NCI-H2107 treated with DMSO at 0.1 percent for 48 hours (cell line): ENCODE measurements around the gene OBI1.
A peak's percentile ranks its signal among the peaks of the same experiment; 100 is the strongest.

ENCODE experiments used
- DNase-seq: peaks from one replicate; lab custom pipeline; 2025; ENCODE audit not compliant: unreplicated experiment; lab: John Stamatoyannopoulos, UW

The OBI1 gene

GRCh38 chr13:78604782-78605611 lies 54.0 kb downstream of the OBI1 start:
- peak; percentile 41 for DNase-seq

GRCh38 chr13:78603240-78603957 lies 55.6 kb downstream of the OBI1 start, which contains the start of gene POU4F1:
POU4F1 (minus strand) TSS chr13:78603552; CDS start chr13:78603326, 226 bp downstream.
- DNase-seq, result peak; percentile 26

GRCh38 chr13:78602561-78603239 lies 56.3 kb downstream of the OBI1 start:
- peak; percentile 16 for DNase-seq

GRCh38 chr13:78601874-78602560 lies 56.9 kb downstream of the OBI1 start:
- no peak for DNase-seq

DNA sequence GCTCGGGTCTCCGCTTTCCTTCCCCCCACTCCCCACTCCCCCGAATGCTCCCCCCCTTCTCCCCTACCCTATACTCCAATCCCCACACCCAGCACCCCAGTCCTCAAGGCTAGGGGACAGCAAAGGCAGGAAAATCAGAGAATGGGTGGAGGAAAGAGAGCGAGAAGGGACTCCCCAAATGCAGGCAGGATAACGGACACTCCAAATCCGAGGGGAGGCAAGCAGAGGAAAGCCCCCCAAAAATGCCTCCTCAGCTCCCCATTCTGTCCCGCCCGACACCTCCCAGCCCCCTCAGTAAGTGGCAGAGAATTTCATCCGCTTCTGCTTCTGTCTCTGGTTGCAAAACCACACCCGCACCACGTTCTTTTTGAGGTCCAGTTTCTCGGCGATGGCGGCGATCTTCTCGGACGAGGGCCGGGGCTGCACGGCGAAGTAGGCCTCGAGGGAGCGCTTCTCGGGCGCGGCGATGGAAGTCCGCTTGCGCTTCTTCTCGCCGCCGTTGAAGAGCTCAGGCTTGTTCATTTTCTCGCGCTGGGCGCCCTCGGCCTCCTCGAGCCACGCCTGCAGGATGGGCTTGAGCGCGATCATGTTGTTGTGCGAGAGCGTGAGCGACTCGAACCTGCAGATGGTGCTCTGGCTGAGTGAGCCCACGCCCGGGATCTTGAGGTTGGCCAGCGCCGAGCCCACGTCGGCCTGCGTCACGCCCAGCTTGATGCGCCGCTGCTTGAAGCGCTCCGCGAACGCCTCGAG lies 57.7 kb downstream of the OBI1 start:
- no peak for DNase-seq

- no peak for DNase-seq
Measured at GRCh38 chr13:78600280-78600883, 58.6 kb downstream of the OBI1 start.

- DNase-seq, result no peak
Measured at GRCh38 chr13:78599645-78600279, 59.2 kb downstream of the OBI1 start.

DNA sequence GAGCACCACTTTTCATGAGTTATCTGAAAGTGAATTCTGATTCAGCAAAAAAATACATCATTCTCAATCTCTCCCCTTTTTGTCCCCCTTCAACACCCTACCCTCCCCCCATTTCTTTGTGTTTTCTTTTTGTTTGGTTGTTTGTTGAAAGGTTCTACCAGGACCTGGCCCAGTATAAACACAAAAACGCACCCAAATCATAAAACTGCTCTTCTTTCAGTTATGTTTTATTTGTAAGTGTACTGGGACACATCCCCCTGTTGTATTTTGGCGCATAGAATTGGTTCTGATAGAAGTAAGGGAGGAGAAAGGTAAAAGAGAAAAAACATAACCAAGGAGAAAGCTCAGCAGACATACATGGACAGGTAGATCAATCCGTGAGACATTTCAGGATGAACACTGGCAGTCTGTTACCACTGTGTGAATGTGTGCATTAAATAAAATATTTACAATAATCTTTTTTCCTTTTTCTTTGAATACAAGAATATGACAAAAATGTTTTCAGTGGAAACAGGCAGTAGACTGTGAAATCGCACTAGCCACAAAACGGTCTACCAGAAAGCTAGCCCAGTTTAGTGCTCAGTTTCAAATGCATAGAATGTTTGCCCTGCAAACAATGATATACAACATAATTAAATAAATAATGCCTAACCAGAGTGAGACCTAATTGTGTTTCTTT lies 59.9 kb downstream of the OBI1 start:
- DNase-seq, result no peak

- DNase-seq, result no peak
Measured at GRCh38 chr13:78598116-78598781, 60.7 kb downstream of the OBI1 start.

- DNase-seq, result no peak
Measured at GRCh38 chr13:78597602-78597932, 61.4 kb downstream of the OBI1 start.

DNA sequence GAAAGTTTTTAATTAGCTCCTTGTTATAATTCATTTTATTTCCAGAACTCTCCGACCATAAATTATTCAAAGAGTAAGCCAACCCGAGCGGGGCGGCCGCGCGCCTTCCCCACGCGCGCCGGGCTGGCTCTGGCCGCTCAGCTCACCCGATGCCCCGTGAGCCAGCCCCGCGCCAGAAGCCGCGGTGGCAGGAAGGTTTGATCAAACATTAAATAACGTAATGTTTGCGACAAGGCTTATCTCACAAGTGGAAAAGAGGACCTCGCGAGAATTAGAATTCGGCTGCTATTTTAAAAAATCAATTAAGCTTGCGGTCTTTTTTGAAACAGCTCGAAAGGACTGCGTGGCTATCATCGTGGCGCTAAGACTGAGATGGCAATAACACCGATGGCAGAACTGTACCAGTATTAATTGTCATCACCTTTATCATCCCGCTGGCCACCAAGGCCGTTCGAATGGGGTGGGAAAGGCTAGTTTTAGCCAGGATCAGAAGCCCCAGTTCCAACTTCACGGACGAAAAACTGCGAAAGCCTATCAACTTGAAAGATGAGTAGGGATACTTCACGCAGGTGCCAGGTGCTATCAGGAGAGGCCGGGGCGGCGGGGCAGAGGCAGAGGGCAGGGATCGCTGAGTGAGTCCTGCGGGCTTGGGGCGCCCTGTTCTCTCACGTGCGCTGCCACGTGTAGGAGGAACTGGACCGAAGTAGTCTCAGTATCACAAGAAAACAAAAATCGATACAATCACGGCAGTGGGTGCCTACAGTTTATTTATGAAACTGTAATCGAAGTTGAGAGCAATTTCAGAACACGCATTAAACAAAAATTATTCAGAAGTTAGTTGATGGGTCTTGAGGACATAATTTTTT lies 62.0 kb downstream of the OBI1 start:
- no peak for DNase-seq

DNA sequence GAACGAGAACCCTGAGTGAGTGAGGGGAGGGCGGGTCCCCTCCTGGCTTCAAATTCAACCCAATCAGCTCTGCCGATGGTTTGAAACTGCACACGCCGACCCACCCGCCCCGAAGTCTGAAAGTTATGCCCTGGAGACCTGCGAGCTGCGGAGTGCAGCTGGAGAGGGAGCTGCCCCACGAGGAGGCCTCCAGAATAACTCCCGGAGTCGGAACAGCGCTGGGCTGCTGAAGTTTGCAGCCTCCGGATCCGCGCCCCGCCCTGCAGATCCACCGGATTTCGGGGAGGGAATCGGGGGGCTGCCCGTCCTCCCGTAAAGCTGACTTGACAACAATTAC lies 62.6 kb downstream of the OBI1 start:
- DNase-seq, result no peak

DNA sequence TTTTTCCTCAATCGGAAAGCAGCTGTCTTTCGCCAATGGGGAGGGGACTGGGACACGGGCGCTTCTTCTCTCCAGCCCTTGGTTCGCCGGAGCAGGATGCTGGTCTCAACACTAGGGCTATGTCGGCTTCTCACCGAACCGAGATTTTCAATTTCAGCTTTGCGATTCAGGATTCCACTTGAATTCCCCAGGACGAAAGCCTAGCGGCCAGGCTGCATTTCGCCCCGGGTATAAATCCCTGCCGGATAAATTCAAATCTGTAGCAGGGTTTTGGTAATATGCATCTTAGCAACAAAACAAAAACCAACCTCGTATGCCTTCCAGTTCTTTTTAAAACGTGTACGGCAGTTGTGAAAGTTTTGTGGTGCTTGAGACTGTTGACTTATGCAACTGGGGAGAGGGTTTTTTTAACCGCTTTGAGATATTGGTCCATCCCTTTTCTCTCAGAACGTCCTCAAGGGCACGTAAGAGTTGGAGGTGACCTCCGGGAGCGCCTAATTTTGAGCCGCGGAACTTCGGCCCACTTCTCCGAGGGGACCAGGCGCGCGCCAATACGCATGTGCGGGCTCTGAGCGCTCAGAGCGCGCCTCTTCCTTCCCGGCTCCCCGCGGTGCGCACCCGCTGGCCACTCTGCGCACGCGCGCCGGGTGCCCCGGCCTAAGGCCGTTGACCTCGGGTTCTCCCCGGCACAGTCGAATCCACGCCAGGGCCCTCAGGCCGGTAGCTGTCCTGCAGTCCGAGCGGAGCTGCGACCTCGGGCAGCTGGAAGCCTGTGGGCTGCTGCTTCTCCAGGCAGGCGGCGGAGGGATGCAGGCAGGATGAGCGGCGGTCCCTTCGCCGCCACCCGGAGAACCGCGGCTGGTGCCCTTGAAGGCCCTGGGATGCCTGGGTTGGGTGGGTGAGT lies 63.2 kb downstream of the OBI1 start:
- no peak for DNase-seq

DNA sequence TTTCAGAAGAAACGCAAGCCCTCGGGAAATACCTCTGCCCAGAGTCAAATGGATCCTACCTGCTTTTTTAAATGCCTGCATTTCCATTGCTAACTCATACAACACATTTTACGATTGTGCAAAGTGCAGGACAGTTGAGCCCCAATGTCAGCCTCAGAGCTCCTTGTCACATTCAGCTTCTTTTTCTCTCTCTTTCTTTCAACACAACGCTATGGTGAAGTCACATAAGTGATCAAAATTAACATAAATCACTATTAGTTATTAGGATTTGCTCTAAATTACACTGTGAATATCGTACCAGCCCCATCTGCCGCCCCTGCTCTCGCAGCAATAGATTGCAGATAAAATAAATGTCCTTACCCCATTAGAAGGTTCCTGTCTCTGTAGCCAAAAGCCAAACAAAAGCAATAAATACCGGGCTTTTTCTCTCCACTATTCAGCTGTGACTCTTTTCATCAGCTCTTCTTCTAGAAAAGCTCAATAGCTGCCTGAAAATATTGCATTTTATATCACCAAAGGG lies 64.4 kb downstream of the OBI1 start:
- DNase-seq, result no peak

DNA sequence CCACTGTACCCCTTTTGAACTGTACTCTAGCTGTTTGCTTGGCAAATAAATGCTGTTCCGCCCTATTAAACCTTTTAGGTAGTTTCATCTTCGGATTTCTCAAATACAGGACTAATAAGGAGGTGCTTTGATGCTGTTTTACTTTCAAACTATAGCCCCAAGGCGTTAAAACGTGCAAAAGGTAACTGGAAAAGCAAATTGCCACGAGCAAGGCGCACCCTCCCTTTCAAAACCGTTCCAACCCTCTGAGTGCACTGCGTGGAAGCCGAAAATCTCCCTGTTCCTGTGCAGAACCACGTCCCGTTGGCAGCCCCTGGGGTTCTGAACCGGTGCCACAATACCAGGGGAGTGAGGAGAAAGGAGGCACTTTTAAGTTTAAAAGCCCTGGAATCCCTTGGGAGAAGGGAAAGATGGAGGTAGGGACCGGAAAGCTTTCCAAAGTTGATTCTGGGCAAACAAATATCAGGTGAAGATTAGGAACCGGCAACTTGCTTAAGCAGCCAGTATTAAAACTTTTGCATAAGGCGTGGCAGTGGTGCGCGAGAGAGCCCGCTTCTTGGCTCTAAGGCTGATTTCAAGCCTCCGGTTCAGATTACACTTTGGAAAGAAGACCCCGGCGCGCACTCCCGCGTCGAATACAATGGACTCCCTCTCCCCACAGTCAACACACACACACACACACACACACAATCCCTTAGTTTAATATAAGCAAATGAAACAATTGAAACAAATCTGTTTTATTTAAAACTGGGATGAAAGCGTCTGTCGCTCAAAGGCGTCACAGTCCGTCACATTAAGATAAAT lies 65.1 kb downstream of the OBI1 start:
- DNase-seq, result peak; percentile 44

DNA sequence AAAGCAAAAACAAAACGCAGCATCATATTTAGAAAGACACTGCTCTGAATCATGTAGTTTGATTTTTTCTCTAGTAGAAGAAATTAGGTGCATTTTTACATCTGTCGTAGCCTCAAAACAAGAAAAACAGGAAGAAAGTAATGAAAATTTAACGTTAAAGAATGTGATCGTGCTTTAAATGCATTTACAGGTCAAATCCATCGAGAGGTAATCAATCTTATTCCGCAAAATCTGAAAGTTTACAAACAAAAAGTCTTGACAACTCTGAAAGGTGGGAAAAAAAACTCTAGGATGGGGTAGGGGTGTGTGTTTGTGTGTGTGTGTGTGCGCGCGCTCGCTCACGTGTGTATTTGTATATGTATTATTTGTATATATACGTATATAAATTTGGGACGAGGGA lies 65.8 kb downstream of the OBI1 start:
- DNase-seq, result no peak
